ENCODE measurements around the gene TCF12. TPM values are rescaled to one million over a fixed set of nuclear protein-coding genes. Genes with fewer than 3 reads are reported as not detected.
"Not testable (repeated sequence)": the region's sequence is repeated elsewhere in the genome, so short reads cannot be mapped to it uniquely, and the experiment has no call there.

TCF12 gene
- polyA plus RNA-seq, 3 donors: 15.8 to 52.5 (median 27.6) TPM

DNA sequence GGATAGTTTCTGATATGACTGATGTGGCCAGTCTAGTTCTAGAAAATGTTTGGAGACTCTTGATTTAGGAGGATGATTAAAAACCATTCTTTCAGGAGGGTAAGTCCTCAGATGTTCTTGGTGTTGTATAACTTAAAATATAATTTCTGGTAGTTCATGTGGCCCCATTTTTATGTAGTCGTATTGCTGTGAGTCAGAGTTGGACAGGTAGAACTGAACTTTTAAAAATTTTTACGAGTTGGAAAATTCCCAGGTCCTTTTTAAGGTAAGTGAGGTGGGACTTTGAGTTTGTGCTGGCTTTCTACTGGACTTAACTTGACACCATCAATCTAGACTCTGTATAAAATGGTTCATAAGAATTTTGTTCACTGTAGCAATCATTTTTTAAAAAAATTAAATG is 92.3 kb downstream of the TCF12 start:
- peaks cover 30% of the 10 kb centered on the region for H3K79me2 ChIP-seq (ENCODE audit: insufficient read depth, low read length)
- peaks cover 48% of the 10 kb centered on the region for H4K20me1 ChIP-seq (ENCODE audit: insufficient read depth, low read length)
- no peaks in the 10 kb centered on the region for H3K4me1 ChIP-seq (ENCODE audit: control insufficient read depth in 1 of 2, insufficient read depth in 2 of 2, low read length in 2 of 2)
- intact Hi-C loops (cut with micrococcal nuclease): no loop called here
- H2AFZ ChIP-seq (ENCODE audit: insufficient read depth, low read depth, low read length, poor library complexity, severe bottlenecking): no peak overlapping the region
- Mint-ChIP-seq H3K4me3 (no peak overlapping the region), H3K27ac (no peak overlapping the region), H3K9me3 (peaks cover 0 to 1% (median 0%) of the 10 kb centered on the region in 7 donors), H3K27me3 (ENCODE audit: low read depth in 3 of 3) (peaks cover 0 to 2% (median 0%) of the 10 kb centered on the region in 3 donors), H3K36me3 (peaks cover 1 to 3% of the 10 kb centered on the region in 2 donors), H3K4me1 (peaks cover 19% of the 10 kb centered on the region)
- TF ChIP-seq, protein P1, sequence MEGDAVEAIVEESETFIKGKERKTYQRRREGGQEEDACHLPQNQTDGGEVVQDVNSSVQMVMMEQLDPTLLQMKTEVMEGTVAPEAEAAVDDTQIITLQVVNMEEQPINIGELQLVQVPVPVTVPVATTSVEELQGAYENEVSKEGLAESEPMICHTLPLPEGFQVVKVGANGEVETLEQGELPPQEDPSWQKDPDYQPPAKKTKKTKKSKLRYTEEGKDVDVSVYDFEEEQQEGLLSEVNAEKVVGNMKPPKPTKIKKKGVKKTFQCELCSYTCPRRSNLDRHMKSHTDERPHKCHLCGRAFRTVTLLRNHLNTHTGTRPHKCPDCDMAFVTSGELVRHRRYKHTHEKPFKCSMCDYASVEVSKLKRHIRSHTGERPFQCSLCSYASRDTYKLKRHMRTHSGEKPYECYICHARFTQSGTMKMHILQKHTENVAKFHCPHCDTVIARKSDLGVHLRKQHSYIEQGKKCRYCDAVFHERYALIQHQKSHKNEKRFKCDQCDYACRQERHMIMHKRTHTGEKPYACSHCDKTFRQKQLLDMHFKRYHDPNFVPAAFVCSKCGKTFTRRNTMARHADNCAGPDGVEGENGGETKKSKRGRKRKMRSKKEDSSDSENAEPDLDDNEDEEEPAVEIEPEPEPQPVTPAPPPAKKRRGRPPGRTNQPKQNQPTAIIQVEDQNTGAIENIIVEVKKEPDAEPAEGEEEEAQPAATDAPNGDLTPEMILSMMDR (IDR thresholded peaks at IDR 0.05): no peak
- H3K9me3 ChIP-seq (replicated peaks in 1 of 2; ENCODE audit: control insufficient read depth in 1 of 2, insufficient read depth in 1 of 2, low read length in 2 of 2): no peaks in the 10 kb centered on the region
- no peaks in the 10 kb centered on the region for H3K27me3 ChIP-seq (ENCODE audit: control insufficient read depth in 2 of 2, insufficient read depth in 2 of 2, low read length in 2 of 2)
- H3K27ac ChIP-seq (ENCODE audit: low read depth in 1 of 2, low read length in 2 of 2): no peak overlapping the region
- no peak overlapping the region for H3K4me2 ChIP-seq (replicated peaks; ENCODE audit: extremely low read depth, low read length, poor library complexity, severe bottlenecking)
- DNase-seq: no peak
- no peaks in the 10 kb centered on the region for H3K36me3 ChIP-seq (replicated peaks in 1 of 2; ENCODE audit: control insufficient read depth in 1 of 2, insufficient read depth in 2 of 2, low read length in 2 of 2)
- WGBS (ENCODE audit: insufficient coverage): no CpG with 5 or more reads among the region's 2 CpGs
- H3K9ac ChIP-seq (ENCODE audit: insufficient read depth, low read length, poor library complexity, severe bottlenecking): no peak overlapping the region
- H3K4me3 ChIP-seq (replicated peaks in 1 of 3; ENCODE audit: low read depth in 2 of 3, low read length in 3 of 3): no peak overlapping the region

DNA sequence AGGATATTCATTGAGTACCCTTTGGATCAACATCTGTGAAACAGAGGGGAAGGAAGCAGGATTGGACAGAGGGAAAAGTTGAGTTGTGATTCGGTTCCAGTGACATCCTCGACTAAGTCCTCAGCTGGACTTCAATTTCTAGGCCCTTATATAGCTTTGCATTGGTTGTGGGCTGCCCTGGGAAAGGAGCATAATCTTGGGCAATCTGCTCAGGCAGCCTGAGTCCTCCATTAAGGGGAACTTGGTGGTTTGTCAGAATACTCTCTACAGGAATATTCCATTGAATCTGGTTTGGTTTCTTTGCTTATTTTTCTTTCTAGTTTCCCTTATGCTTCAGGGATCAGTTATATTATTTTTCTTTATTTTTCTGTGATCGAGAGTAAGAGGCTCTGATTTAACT is 94.1 kb downstream of the TCF12 start:
- peak overlapping the region in 1 of 2 donors; percentile 32 for H3K27ac ChIP-seq (ENCODE audit: low read depth in 1 of 2, low read length in 2 of 2)
- peaks cover 0 to 1% (median 0%) of the 10 kb centered on the region in 7 donors for H3K9me3 Mint-ChIP-seq
- DNase-seq: peak in 1 of 3 donors; percentile 13
- peaks cover 37% of the 10 kb centered on the region for H3K79me2 ChIP-seq (ENCODE audit: insufficient read depth, low read length)
- no peak overlapping the region for H3K27ac Mint-ChIP-seq
- peaks cover 0 to 1% of the 10 kb centered on the region in 2 donors for H3K36me3 Mint-ChIP-seq
- H3K4me2 ChIP-seq (replicated peaks; ENCODE audit: extremely low read depth, low read length, poor library complexity, severe bottlenecking): no peak overlapping the region
- intact Hi-C loops (cut with micrococcal nuclease): no loop called here
- no peak overlapping the region for H2AFZ ChIP-seq (ENCODE audit: insufficient read depth, low read depth, low read length, poor library complexity, severe bottlenecking)
- no peak overlapping the region for H3K9ac ChIP-seq (ENCODE audit: insufficient read depth, low read length, poor library complexity, severe bottlenecking)
- H3K27me3 ChIP-seq (ENCODE audit: control insufficient read depth in 2 of 2, insufficient read depth in 2 of 2, low read length in 2 of 2): no peaks in the 10 kb centered on the region
- peaks cover 13% of the 10 kb centered on the region for H3K4me1 Mint-ChIP-seq
- 37% methylated on average over 2 of the region's 3 CpGs for WGBS (ENCODE audit: insufficient coverage)
- no peaks in the 10 kb centered on the region for H3K36me3 ChIP-seq (replicated peaks in 1 of 2; ENCODE audit: control insufficient read depth in 1 of 2, insufficient read depth in 2 of 2, low read length in 2 of 2)
- no peak overlapping the region for H3K4me3 Mint-ChIP-seq
- no peak overlapping the region for H3K4me3 ChIP-seq (replicated peaks in 1 of 3; ENCODE audit: low read depth in 2 of 3, low read length in 3 of 3)
- H3K4me1 ChIP-seq (ENCODE audit: control insufficient read depth in 1 of 2, insufficient read depth in 2 of 2, low read length in 2 of 2): no peaks in the 10 kb centered on the region
- H3K9me3 ChIP-seq (replicated peaks in 1 of 2; ENCODE audit: control insufficient read depth in 1 of 2, insufficient read depth in 1 of 2, low read length in 2 of 2): no peaks in the 10 kb centered on the region
- TF ChIP-seq, protein P1 (IDR thresholded peaks at IDR 0.05): no peak
- peaks cover 0 to 2% (median 0%) of the 10 kb centered on the region in 3 donors for H3K27me3 Mint-ChIP-seq (ENCODE audit: low read depth in 3 of 3)
- H4K20me1 ChIP-seq (ENCODE audit: insufficient read depth, low read length): peaks cover 58% of the 10 kb centered on the region

DNA sequence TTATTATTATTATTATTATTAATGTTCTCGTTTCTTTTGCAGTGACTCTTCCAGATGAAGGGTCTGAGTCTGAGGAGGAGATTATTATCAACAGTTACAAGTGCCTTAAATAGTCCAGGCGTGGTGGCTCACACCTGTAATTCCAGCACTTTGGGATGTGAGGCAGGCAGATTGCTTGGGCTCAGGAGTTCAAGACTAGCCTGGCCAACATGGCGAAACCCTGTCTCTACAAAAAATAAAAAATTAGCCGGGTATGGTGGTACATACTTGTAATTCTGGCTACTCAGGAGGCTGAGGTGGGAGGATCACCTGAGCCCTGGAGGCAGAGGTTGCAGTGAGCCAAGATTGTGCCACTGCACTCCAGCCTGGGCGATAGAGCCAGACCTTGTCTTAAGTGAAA is 96.5 kb downstream of the TCF12 start:
- H2AFZ ChIP-seq (ENCODE audit: insufficient read depth, low read depth, low read length, poor library complexity, severe bottlenecking); H3K27me3 ChIP-seq (ENCODE audit: control insufficient read depth in 2 of 2, insufficient read depth in 2 of 2, low read length in 2 of 2); H3K4me1 ChIP-seq (ENCODE audit: control insufficient read depth in 1 of 2, insufficient read depth in 2 of 2, low read length in 2 of 2); H3K9ac ChIP-seq (ENCODE audit: insufficient read depth, low read length, poor library complexity, severe bottlenecking); H3K4me3 ChIP-seq (replicated peaks in 1 of 3; ENCODE audit: low read depth in 2 of 3, low read length in 3 of 3); H3K27ac ChIP-seq (ENCODE audit: low read depth in 1 of 2, low read length in 2 of 2); intact Hi-C loops (cut with micrococcal nuclease); H3K27me3 Mint-ChIP-seq (ENCODE audit: low read depth in 3 of 3); H3K36me3 Mint-ChIP-seq; H3K36me3 ChIP-seq (replicated peaks in 1 of 2; ENCODE audit: control insufficient read depth in 1 of 2, insufficient read depth in 2 of 2, low read length in 2 of 2); DNase-seq; H3K4me2 ChIP-seq (replicated peaks; ENCODE audit: extremely low read depth, low read length, poor library complexity, severe bottlenecking); H3K9me3 ChIP-seq (replicated peaks in 1 of 2; ENCODE audit: control insufficient read depth in 1 of 2, insufficient read depth in 1 of 2, low read length in 2 of 2); H3K4me3 Mint-ChIP-seq; H3K9me3 Mint-ChIP-seq: not testable (repeated sequence)
- 91% methylated on average over 3 of the region's 5 CpGs for WGBS (ENCODE audit: insufficient coverage)
- Mint-ChIP-seq H3K4me1 (peaks cover 13% of the 10 kb centered on the region), H3K27ac (peak overlapping the region in 1 of 7 donors; percentile 42)
- Histone ChIP-seq H3K79me2 (ENCODE audit: insufficient read depth, low read length) (peaks cover 39% of the 10 kb centered on the region), H4K20me1 (ENCODE audit: insufficient read depth, low read length) (peaks cover 51% of the 10 kb centered on the region)

Measured in CD14-positive monocyte (primary cell).